Smooth muscle cell of the brain vasculature (primary cell): Measurements from ENCODE around the gene SYT8.

Experiments
- DNase-seq: peaks from one replicate; pipeline ENCODE4 v3.0.0-alpha.2; 2012; ENCODE audit warnings: low read depth, low spot score

The SYT8 gene

DNA sequence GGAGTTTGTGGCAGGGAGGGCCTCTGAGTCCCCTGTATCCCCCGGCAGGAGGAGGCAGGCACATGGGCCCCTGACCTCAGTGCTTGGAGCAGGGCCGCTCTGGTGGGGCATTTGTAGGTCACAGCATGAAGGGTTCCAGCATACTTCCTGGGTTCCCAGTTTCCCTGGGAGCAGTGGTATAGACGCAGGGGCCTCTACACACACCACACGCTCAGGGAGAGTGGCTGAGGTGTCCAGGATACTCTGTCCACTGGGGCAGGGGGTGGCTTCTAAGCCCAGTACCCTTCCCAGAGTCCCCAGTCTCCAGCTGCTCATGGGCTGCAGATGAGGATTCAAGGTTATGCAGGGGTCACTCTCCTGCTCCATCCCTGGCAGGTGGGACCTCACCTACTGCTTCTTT lies 24.2 kb downstream of the SYT8 start:
- DNase-seq: no peak

DNA sequence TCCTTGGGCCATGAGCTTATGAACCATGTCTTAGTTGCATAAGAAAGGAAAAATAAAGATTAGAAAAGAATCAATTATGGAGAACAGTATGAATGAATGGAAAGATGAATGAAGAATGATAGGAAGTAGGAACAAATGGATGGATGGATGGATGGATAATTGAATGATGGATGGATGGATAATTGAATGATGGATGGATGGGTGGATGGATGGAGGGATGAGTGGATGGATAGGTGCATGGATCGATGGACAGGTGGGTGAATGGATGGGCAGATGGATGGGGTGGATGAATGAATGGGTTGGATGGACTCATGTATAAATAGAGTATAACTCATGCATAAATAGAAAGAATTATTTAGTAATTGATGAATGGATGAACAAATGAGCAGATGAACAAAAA lies 25.3 kb downstream of the SYT8 start:
- DNase-seq: no peak

DNA sequence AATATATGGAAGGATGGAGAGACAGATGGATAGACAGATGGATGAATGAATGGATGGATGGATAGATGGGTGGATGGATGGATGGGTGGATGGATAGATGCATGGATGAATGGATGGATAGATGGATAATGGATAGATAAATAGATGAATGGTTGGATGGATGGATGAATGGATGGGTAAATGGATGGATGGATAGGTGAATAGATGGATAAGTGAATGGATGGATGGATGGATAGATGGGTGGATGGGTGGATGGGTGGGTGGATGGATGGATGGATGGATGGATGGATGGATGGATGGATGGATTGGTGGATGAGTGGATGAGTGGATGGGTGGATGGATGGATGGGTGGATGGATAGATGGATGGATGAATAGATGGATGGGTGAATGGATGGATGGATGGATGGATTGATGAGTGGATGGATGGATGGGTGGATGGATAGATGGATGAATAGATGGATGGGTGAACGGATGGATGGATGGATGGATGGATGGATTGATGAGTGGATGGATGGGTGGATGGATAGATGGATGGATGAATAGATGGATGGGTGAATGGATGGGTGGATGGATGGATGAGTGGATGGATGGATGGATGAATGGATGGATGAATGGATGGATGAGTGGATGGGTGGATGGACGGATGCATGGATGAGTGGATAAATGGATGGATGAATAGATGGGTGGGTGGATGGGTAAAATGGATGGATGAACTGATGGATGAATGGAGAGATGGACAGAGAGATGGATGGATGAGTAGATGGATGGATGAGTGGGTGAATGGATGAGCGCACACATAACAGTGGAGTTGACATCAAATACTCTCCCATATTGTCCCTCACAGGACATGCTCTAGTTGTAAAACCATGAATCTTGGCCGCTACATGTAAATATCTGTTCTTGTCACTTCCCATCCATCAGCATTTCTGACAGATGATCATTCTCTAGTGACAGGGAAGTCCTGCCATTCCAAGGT lies 26.9 kb downstream of the SYT8 start:
- DNase-seq: no peak

DNA sequence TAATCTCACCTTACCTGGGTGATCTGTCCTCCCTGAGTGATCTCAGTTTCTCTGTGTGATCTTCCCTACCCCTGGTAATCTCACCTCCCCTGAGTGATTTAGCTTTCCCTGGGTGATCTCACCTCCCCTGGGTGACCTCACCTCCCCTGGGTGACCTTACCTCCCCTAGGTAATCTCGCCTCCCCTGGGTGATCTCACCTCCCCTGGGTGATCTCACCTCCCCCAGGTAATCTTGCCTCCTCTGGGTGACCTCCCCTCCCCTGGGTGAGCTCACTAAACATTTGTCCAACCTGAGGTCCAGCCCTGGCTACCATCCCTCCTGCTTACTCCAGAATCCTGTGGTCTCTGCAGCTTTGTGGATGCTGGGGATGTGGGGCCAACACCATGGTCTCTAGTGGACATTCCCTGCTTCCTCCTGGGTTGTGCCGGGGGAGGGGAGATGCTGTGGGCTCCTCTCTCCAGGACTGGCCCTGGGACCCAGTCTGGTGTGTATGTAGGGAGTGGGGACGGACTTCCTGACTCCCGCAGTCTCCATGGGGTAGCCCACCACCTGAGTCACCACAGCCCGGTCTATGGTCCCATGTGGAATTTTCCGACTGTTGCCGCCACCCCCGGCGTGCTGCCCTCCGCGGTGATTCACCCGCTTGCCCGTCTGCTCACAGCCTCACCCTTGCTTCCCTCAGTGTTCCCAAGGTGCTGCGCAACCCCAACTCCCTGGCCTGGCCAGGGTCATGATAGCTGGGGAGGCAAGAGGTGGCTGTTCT lies 28.0 kb downstream of the SYT8 start:
- DNase-seq: no peak

DNA sequence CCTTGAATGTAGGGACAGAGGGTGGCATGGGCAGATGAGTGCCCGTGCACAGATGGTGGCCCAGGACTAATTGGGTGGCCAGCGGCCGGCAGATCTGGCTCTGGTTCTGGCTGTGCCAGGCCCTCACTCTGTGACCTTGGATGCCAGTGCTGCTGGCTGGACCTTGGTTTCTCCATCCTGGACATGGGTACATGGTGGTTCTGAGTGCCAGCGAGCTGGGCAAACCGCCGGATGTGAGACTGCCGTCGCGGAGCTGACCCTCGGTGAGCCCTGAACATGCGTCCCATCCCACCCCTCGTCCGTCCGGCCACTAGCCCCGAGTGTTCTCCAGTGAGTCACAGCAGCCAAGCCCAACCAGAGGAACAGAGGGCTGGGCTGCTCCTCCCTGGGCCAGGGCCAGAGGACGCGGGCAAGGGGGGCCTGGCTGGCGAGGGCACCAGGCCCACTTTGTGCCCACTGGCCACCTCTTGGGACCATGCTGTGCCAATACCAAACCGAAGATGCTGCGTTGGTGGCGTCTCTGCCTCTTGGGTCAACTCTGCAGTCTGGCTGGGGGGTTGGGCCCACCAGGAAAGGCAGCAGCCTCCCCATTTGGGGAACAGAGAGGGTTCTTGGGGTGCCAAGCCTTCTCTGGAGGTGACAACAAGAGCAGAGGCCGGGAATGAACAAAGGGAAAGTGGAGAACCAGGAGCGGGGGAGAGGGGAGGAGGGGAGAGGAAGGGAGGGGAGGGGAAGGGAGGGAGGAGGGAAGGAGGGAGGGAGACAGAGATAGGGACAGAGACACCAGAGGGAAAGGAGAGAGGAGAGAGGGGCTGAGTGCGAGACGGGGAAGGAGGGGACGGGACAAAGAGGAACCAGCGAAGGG lies 28.8 kb downstream of the SYT8 start:
- peak; percentile 83 for DNase-seq

DNA sequence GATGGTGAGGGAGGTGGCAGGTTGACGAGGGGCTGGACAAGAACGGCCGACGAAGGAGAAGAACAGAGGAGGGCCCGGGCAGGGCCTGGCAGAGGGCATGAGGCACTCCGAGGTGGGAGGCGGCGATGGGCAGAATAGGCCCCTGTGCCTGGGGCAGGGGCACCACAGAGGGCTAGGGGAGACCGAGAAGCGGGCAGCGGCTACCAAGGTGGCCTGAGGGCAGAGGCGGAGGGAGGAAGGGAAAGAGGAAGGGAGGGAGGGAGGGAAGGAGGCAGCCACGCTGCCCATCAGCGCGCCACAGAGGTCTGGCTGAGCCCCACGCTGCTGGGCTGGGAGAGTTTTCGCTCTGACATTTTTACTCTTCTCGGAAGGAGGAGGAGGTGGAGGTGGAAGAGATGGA lies 29.4 kb downstream of the SYT8 start:
- no peak for DNase-seq

DNA sequence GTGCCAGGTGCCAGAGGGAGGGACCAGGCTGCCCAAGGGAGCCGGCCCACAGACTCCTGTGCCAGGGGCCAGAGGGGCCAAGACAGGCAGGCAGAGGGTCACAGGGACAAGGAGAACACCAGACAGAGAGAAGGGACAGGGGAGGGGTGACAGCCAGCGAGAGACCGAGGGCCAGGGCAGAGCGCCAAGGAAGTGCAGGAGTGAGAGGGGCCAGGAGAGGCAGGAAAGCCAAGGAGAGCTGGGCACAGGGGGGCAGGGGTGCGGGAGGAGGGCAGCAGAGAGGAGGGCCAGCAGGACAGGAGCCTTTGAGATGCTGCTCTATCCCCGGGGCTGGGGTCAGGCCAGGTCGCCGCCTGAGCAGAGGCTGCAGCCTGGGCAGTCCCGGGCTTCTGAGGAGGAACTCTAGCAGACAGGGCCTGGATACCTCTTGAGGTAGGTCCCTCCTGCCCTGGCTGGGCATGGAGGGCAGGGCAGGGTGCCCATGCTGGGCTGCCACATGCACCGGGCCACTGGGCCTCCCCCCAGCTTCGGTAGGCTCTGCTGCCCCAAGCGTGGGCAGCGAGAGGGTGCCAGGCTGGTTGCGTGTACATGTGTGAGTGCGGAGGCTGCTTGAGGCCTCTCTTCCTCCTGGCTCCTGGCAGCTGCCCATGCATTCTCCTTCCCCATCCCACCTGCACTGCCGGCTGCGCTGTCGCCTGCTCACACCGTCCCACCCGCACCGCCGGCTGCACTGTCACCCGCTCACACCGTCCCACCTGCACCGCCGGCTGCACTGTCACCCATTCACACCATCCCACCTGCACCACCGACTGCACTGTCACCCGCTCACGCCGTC lies 30.3 kb downstream of the SYT8 start:
- DNase-seq: no peak

DNA sequence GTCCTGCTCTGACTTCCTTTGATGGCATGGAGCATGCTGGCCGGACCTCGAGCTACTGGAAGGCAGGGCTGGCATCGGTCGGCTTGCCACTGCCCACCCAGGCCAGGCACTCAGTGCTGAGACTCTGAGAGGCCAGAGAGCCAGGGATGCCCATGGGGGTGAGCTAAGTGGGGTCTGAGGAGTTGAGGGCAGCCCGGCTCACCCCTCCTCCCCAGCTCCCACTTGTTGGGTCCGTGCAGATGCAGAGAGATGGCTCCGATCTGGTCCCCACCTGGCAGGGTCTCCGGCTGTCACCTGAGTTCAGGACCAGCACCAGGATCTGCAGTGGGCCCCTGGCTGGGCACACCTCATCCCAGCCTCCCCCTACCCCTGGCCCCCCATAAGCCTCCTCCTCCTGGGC lies 31.4 kb downstream of the SYT8 start:
- DNase-seq: no peak

DNA sequence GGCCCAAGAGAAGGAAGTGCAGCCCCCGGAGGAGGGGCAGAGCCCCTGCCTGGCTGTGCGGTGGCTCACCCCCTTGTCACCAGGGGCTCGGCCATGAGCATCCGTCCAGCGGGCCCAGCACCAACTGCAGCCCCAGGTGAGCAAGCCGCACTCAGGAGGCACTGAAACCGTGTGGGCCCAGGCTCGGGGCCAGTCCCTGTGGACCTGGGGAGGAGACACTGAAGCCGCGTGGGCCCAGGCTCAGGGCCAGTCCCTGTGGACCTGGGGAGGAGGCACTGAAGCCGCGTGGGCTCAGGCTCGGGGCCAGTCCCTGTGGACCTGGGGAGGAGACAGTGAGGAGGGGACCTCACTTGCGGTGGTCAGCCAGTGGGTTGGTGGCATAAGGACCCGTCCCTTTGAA lies 32.0 kb downstream of the SYT8 start:
- no peak for DNase-seq

DNA sequence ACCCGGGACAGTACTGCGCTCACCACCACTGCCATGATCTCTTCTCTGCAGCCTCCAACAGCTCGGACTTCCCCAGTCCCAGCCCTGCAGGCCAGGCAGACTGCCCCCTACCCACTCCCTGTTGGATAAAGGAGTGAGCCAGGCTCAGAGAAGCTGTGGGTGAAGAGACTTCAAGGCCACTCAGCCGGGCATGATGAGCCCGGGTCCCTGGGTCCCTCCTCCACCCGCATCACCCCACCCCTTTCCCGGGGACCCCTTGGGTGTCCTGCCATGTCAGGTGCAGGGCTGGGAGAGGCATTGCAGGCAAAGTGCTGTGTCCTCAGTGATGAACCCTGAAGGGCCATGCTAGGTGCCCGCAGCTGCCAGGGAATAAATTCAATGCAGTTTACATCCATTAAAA lies 32.6 kb downstream of the SYT8 start:
- DNase-seq: no peak

DNA sequence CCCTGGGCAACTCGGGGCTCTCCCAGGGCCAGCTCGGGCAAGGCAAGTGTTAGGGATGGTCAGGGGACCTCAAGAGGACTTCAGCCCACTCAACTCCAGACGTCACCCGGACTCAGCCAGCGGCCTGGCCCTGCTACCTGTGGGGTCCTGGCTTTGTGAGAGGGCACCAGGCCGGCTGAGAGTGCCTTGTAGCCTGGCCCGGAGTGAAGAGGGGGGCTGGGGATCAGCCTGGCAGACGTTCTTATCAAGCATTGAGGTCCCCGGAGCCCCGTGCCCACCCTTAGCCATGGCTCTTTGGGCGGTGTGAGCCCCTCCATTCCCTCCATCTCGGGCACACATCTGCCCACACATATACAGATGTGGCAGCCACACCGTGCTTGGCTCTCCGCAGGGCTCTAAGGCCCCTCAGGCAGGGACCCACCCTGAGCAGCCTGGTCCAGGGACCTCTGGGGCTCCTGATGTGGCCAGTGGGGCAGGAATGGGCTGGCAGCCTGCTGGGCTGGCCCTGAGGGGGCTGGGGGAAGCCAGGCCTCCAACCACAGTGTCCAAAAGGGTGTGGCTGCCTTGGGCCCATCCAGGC lies 33.4 kb downstream of the SYT8 start:
- no peak for DNase-seq

DNA sequence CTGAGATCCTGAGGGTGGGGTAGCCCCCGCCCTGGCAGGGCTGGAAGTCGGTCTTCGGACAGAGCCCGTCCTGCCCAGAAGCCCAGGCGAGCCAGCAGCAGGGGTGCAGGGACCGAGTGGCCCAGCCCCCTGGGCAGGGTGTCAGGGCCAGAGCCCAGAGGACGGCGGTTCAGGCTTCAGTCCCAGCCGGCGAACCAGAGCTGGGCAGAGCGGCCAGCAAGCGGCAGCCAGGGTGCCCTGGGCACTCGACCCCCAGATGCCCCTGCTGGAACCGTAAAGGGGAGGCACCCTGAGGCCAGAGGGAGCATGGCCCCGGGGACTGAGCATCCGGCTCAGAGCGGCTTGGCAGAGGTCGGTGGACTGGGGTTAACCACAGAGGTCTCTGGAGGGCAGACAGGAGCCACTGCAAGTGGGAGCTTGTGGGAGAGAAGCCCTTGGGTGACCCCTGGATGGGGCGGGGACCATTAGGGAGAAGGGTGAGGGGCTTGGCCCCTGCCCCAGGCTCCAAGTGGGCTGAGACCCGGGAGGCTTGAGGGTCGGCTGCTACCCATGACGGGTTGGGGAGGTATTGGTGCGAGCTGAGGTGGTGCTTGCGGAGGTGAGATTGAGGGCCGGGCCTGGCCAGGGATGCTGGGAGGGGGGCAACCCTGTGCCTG lies 34.0 kb downstream of the SYT8 start:
- DNase-seq: no peak

DNA sequence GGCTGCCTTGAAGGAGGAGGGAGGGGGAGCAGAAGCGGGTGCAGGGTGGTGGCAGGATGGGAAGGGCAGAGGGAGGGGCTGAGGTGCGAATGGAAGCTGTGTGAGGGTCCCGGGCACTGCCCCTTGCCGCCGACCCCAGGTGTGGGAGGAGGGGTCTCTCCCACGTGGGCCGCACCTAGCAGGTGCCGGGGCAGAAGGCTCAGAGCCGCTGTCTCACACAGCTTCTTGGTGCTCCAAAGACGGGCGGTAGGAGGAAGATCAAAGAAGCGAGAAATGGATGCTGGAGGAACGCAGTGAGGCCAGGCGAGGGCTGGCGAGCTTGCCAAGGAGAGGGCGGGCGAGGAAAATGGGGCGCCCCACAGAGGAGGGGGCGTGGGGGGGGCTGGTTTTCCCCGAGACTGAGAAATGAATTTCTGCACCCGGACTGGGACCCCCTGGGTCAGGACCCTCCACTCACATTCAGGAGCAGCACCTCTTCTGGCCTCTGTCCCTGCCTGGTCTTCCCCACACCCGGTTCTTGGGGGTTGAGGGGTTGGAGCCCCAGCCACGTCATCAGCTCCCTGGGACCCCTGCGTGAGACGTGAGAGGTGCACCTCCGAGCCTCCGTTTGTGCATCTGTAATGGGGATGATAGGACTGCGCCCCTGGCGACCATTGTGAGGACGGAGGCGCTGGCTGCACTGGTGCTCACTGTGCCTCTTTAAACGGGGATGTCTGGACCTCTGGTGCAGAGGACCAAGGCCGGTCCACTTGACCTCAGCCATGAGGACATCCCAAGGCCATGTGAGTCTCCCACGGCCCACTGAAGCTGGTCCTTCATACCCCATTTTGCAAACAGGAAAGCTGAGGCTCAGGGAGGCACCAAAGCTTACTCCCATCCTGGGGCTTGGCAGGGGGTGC lies 34.9 kb downstream of the SYT8 start:
- no peak for DNase-seq

DNA sequence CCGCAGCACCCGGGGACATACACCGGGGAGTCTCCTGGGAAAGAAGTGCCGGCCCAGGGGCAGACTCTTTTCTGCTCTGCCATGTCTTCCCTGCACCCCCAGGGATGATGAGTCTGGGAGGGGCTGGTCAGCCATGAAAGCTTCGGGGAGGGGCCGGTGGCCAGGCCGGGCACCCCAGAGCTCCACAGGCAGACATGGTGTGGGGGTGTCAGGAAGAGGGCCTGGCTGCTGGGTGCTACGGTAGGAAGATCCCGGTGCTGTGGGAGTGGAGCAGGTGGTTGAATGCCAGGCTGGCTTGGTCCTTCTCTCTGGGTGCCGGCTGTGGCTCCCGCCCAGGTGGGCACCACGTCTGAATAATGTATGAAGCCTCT lies 35.5 kb downstream of the SYT8 start:
- DNase-seq: no peak

DNA sequence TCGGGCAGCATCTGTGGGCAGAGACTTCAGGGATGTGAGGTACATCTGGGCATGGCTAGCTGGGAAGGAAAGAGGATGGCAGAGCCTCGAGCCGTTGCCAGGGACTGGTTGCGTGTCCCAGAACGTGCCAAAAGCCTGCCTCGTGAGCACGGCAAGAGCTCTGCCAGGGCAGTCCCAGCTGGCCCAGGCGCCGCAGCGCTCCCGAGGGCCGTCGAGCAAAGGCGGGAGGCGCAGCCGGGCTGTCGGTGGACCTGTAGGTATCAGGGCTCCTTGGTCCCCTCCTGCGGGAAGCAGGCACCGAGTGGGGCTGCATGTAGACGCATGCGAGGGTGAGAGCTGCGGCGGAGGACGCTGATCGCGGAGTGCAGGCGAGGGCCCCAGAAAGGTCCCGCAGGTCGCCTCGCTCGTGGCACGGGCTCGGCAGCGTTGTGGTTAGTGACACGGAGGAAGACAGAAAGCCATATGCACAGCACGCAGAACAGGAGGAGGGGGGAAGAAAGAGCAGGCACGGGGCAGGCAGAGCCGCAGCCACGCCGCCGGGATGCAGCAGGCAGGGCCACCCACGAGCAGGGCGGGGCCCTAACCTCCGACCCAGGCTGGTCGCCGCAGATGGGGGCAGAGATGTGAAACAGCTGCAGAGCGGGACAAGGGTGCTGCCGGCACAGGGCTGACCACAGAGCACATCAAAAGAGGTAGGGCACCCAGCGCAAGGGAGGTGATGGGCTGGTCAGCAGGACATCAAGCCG lies 36.1 kb downstream of the SYT8 start:
- DNase-seq: no peak

DNA sequence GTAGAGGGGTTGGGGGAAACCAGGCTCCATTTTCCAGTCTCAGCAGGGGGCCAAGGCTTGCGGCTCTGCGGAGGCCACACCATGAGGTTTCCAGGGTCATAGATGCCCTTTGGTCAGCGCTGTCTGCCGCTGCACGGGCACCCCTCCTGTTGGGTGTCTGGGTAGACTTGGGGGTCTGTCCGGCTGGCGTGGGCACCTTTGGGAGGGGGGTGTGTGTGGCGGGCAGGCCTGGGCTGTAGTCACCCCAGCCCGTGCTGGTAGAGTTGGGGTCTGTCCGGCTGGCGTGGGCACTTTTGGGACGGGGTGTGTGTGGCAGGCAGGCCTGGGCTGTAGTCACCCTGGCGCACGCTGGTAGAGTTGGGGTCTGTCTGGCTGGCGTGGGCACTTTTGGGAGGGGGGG lies 36.7 kb downstream of the SYT8 start:
- DNase-seq: no peak

DNA sequence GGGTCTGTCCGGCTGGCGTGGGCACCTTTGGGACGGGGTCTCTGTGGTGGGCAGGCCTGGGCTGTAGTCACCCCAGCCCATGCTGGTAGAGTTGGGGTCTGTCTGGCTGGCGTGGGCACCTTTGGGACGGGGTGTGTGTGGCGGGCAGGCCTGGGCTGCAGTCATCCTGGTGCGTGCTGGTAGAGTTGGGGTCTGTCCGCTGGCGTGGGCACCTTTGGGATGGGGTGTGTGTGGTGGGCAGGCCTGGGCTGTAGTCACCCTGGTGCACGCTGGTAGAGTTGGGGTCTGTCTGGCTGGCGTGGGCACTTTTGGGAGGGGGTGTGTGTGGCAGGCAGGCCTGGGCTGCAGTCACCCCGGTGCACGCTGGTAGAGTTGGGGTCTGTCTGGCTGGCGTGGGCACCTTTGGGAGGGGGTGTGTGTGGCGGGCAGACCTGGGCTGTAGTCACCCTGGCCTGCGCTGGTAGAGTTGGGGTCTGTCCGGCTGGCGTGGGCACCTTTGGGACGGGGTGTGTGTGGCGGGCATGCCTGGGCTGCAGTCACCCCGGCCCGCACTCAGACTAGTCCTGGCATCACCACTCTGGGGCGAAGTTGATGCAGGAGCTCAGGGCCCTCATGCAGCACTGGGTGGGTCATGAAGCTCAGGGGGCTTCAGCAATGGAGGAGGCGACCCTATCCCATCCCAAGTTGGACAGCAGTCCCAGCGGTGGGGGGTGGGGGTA lies 37.6 kb downstream of the SYT8 start:
- no peak for DNase-seq
